Measurements from ENCODE around the gene CD55. TPM values are rescaled to one million over a fixed set of nuclear protein-coding genes. Genes with fewer than 3 reads are reported as not detected.

The CD55 gene
- total and polyA plus RNA-seq, 9 donors: 32.8 to 237 (median 89.7) TPM

DNA sequence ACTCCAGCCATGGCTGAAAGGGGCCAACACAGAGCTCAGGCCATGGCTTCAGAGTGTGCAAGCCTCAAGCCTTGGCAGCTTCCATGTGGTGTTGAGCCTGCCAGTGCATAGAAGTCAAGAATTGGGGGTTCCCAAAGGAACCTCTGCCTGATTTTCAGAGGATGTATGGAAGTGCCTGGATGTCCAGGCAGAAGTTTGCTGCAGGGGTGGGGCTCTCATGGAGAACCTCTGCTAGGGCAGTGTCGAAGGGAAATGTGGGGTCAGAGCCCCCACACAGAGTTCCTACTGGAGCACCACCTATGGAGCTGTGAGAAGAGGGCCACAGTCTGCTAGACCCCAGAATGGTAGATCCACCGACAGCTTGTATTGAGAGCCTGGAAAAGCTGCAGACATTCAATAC lies 29.8 kb upstream of the CD55 start:
- intact Hi-C loops (cut with DNase I): no loop called here
- TF ChIP-seq EP300 (IDR thresholded peaks at IDR 0.05): no peak
- no peak for TF ChIP-seq POLR2A (IDR thresholded peaks at IDR 0.05)
- TF ChIP-seq, protein P1, sequence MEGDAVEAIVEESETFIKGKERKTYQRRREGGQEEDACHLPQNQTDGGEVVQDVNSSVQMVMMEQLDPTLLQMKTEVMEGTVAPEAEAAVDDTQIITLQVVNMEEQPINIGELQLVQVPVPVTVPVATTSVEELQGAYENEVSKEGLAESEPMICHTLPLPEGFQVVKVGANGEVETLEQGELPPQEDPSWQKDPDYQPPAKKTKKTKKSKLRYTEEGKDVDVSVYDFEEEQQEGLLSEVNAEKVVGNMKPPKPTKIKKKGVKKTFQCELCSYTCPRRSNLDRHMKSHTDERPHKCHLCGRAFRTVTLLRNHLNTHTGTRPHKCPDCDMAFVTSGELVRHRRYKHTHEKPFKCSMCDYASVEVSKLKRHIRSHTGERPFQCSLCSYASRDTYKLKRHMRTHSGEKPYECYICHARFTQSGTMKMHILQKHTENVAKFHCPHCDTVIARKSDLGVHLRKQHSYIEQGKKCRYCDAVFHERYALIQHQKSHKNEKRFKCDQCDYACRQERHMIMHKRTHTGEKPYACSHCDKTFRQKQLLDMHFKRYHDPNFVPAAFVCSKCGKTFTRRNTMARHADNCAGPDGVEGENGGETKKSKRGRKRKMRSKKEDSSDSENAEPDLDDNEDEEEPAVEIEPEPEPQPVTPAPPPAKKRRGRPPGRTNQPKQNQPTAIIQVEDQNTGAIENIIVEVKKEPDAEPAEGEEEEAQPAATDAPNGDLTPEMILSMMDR (IDR thresholded peaks at IDR 0.05): no peak
- 96 to 100% (median 100%) methylated on average over 2 of the region's 2 CpGs for WGBS, 3 donors

DNA sequence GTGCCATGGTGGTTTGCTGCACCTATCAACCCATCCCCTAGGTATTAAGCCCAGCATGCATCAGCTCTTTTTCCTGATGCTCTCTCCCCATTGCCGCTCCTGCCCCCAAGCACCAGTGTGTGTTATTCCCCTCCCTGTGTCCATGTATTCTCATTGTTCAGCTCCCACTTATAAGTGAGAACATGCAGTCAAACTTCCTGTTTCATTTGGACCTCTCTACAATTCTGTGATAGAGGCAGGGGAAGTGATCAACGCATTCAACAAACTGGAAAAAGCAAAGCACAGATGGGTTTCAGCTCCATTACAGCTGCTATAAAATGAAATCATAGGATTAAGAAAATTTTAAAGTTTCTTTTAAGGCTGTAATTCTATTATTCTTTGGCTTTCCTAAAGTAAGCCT lies 23.3 kb upstream of the CD55 start:
- intact Hi-C loops (cut with DNase I): no loop called here
- TF ChIP-seq EP300 (IDR thresholded peaks at IDR 0.05): no peak
- TF ChIP-seq, protein P1 (IDR thresholded peaks at IDR 0.05): no peak
- no peak for TF ChIP-seq POLR2A (IDR thresholded peaks at IDR 0.05)
- no peak for DNase-seq
- Histone ChIP-seq H3K27me3 (no peaks in the 10 kb centered on the region), H3K27ac (no peak overlapping the region), H3K36me3 (no peaks in the 10 kb centered on the region), H3K9me3 (no peaks in the 10 kb centered on the region), H3K4me1 (ENCODE audit: insufficient read depth) (no peaks in the 10 kb centered on the region), H3K4me3 (no peak overlapping the region)
- 81 to 85% (median 84%) methylated on average over 2 of the region's 2 CpGs for WGBS, 3 donors

More for the DNA sequence above, 29.8 kb upstream of the CD55 start:
- Histone ChIP-seq H3K9me3 (no peaks in the 10 kb centered on the region), H3K4me3 (no peak overlapping the region), H3K36me3 (no peaks in the 10 kb centered on the region), H3K27ac (no peak overlapping the region), H3K4me1 (ENCODE audit: insufficient read depth) (peaks cover 3% of the 10 kb centered on the region), H3K27me3 (no peaks in the 10 kb centered on the region)
- no peak for DNase-seq

DNA sequence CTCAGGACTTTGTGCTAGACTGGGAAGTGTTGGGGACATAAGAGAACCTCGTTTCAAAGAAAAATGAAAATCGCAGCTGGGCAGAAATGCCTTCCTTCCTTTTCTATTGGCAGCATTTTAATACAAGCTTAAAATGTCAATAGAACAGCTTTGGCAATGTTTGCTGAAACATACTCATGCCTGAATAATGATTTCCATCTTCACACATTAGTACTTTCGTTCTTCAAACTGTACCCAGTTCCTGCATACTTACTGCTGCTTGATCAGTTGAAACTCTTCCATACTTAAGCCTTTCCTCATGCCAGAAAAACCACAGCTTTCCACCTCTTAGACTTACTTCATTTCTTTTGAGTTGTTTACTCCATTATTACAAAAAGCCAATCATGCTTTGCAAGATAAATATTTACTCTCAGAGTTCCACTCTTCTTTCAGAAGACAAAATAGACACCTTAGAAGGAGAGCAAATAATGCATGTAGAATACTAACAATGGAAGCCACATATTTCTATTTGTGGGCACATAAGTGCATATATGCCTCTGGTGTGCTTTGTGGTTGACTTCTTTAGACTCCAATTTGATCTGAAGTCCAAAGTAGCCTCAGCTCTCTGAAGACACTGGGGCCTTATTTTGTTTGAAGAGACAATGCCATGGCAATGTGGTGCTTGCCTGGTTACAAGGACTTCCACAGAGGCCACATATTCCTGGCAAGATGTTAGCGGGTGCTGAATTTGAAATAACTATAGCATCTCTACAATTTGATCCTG lies 22.7 kb upstream of the CD55 start:
- H3K4me3 ChIP-seq: no peak overlapping the region
- intact Hi-C loops (cut with DNase I): no loop called here
- 80 to 87% (median 85%) methylated on average over 4 of the region's 4 CpGs for WGBS, 3 donors
- DNase-seq: no peak
- H3K4me1 ChIP-seq (ENCODE audit: insufficient read depth): no peaks in the 10 kb centered on the region
- no peaks in the 10 kb centered on the region for H3K27me3 ChIP-seq
- no peak overlapping the region for H3K27ac ChIP-seq
- TF ChIP-seq, protein P1 (IDR thresholded peaks at IDR 0.05): no peak
- no peak for TF ChIP-seq POLR2A (IDR thresholded peaks at IDR 0.05)
- TF ChIP-seq EP300 (IDR thresholded peaks at IDR 0.05): no peak
- no peaks in the 10 kb centered on the region for H3K9me3 ChIP-seq
- no peaks in the 10 kb centered on the region for H3K36me3 ChIP-seq

DNA sequence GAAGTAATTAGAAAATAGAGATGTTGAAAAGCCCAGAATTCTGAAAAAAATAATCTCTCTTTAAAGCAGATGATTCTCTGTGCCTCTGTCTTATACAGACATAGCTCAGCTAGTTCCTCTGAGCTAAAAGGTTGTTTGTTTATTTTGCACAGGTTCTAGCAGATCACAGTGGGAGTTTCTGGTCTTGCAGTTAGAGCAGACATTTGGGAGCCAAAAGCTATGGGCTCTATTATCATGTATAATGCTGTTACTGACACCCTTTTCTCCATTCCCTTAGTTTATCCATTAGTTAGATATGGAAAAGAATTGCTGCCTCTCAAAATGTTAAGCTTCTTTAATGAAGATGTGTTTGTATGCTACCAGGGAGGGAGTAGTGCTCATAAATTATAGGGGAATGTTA lies 20.5 kb upstream of the CD55 start:
- no peaks in the 10 kb centered on the region for H3K9me3 ChIP-seq
- H3K27me3 ChIP-seq: no peaks in the 10 kb centered on the region
- TF ChIP-seq, protein P1 (IDR thresholded peaks at IDR 0.05): no peak
- TF ChIP-seq EP300 (IDR thresholded peaks at IDR 0.05) (no peak), POLR2A (IDR thresholded peaks at IDR 0.05) (no peak)
- intact Hi-C loops (cut with DNase I): no loop called here
- no peaks in the 10 kb centered on the region for H3K4me1 ChIP-seq (ENCODE audit: insufficient read depth)
- no peak for DNase-seq
- no peak overlapping the region for H3K4me3 ChIP-seq
- H3K27ac ChIP-seq: no peak overlapping the region
- H3K36me3 ChIP-seq: no peaks in the 10 kb centered on the region
